GM18505 (cell line): ENCODE data around the gene OPA3.
"Not testable (repeated sequence)": the region's sequence is repeated elsewhere in the genome, so short reads cannot be mapped to it uniquely, and the experiment has no call there.

Experiments
- ATAC-seq: cut with Tn5 transposase; IDR thresholded peaks from one replicate; pipeline ENCODE4 v1.9.1; 2021; ENCODE audit not compliant: unreplicated experiment
- POLR2A ChIP-seq: IDR thresholded peaks from 4 replicates; pipeline ENCODE4 v1.6.1; 2011; ENCODE audit warnings: borderline replicate concordance; ENCODE audit not compliant: insufficient read depth, insufficient read length; ENCODE audit errors: extremely low read depth

The OPA3 gene

GRCh38 chr19:45515807-45516401 lies 68.7 kb downstream of the OPA3 start:
- no peak for TF ChIP-seq POLR2A

GRCh38 chr19:45515081-45515624 lies 69.4 kb downstream of the OPA3 start:
- TF ChIP-seq POLR2A, result no peak
- ATAC-seq, result no peak

More at GRCh38 chr19:45515807-45516401, 68.7 kb downstream of the OPA3 start:
- no peak for ATAC-seq

- no peak for TF ChIP-seq POLR2A
- no peak for ATAC-seq
Observed at GRCh38 chr19:45514376-45515051, 70.1 kb downstream of the OPA3 start.

- no peak for TF ChIP-seq POLR2A
- no peak for ATAC-seq
Observed at GRCh38 chr19:45512881-45513483, 71.6 kb downstream of the OPA3 start.

GRCh38 chr19:45511074-45511473 lies 73.5 kb downstream of the OPA3 start:
- TF ChIP-seq POLR2A, result no peak
- no peak for ATAC-seq

GRCh38 chr19:45510352-45510751 lies 74.2 kb downstream of the OPA3 start:
- ATAC-seq, result not testable (repeated sequence)

GRCh38 chr19:45509692-45510015 lies 74.9 kb downstream of the OPA3 start:
- TF ChIP-seq POLR2A, result no peak
- ATAC-seq, result no peak

- ATAC-seq, result no peak
Observed at GRCh38 chr19:45508861-45509691, 75.5 kb downstream of the OPA3 start.

GRCh38 chr19:45508417-45508860 lies 76.2 kb downstream of the OPA3 start:
- ATAC-seq, result no peak
- no peak for TF ChIP-seq POLR2A

More at GRCh38 chr19:45508861-45509691, 75.5 kb downstream of the OPA3 start:
- TF ChIP-seq POLR2A, result peak; percentile 40

- no peak for TF ChIP-seq POLR2A
- ATAC-seq, result no peak
Observed at GRCh38 chr19:45507872-45508416, 76.7 kb downstream of the OPA3 start.

GRCh38 chr19:45506989-45507871 lies 77.4 kb downstream of the OPA3 start, which contains the start of gene VASP:
Gene VASP (plus strand): TSS chr19:45507479. CDS start chr19:45507772, 293 bp downstream.
- peak; percentile 99 for TF ChIP-seq POLR2A
- ATAC-seq, result peak; percentile 47
